ENCODE data around the gene UGGT2.
A peak's percentile ranks its signal among the peaks of the same experiment; 100 is the strongest.
"Not testable (repeated sequence)": the region's sequence is repeated elsewhere in the genome, so short reads cannot be mapped to it uniquely, and the experiment has no call there.

UGGT2 gene

DNA sequence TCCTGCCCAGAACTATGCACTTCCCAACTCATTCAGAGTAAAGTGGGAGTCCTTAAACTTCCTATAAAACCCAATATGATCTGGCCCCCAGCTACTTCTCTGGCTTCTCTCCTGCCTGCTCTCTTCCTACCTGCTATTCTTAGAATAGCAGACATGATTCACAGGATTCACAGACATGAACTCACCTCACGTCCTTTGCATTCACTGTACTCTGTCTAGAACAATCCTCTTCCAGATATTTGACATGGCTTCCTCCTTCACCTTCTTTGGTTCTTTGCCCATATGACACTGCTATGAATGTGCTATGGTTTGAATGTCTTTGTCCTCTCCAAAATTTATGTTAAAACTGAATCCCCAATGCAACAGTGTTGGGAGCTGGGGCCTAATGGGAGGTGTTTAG, 154.9 kb downstream of the UGGT2 start:
- no peak for DNase-seq (ENCODE audit: low read depth in 1 of 2, low spot score in 1 of 2)

DNA sequence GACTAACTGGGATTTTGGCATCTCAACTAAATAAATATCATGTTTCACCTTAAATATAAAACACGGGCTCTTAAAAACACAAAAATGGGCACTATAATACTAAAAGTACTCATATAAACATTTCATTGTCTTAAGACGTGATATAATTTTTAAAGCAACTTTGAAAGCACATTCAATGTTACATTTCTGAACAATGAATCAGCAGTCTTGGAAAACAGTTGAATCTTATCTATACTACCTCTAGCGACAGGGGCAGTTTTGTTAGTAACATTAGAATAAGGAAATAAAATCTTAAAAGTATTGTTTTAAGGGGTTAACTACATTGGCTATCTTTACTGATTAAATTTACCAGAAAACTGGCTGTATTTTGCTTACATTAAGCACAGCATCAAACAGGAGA, 156.9 kb downstream of the UGGT2 start:
- DNase-seq (ENCODE audit: low read depth in 1 of 2, low spot score in 1 of 2): no peak

DNA sequence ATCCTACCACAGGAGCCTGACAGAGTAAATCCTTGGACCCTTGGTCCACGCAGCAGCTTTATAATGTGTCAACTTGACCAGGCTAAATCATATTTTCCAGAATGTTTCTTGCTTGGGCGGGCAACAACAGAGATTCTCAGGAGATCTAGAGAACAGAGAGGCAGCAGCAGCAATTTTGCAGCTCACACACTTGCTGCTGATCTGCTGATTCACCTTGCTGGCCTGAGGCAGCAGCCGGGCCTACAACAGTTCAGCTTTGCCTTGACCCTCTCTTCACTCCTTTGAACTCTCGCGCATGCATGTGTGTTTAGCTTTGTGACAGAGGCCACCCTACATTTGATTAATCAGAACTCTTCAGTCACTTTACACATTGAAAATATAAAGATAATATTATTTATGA, 159.3 kb downstream of the UGGT2 start:
- DNase-seq (ENCODE audit: low read depth in 1 of 2, low spot score in 1 of 2): no peak

DNA sequence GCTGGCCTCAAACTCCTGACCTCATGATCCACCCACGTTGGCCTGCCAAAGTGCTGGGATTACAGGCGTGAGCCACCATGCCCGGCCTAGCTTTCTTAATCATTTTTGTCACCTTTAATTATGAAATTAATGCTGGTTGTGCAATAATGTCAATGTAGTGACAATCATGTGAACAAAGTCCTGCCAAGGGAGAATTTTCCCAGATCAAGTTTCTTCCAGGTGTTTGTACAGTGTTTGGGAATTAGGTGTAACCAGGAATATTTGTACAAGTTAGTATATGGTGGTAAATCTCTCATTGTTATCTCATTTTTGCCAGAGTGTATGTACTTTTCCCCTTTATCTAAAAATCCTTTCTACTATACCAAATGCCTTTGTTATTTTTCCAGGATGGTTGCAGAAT, 171.1 kb downstream of the UGGT2 start:
- DNase-seq (ENCODE audit: low read depth in 1 of 2, low spot score in 1 of 2): no peak

DNA sequence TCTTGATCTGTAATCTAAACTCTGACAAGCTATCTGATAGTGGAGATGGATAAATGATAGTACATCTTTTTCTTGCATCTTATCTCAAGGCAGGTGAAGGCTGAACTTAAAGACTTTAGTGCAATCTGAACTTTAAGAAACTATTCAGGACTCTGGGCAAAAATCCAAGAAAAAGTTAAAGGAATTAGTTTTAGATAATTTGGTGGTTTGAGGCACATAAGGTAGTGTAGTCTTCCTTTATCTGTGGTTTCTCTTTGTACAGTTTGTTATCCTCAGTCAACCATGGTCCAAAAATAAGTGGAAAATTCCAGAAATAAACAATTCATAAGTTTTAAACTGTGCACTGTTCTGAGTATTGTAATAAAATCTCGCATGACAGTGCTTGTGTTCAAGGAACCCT, 172.9 kb downstream of the UGGT2 start:
- no peak for DNase-seq (ENCODE audit: low read depth in 1 of 2, low spot score in 1 of 2)

DNA sequence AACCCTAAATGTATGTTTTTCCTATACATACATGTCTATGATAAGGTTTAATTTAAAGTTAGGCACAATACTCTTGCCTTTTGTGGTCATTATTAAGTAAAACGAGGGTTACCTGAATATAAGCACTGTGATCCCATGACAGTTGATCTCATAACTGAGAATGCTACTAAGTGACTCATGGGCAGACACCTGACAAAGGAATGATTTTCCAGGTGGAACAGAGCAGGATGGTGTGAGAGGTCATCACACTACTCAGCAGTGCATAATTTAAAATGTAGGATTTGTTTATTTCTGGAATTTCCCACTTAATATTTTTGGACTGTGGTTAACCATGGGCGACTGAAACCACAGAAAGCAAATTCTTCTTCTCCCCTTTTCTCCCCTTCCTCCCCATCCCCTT, 178.9 kb downstream of the UGGT2 start:
- DNase-seq (ENCODE audit: low read depth in 1 of 2, low spot score in 1 of 2): no peak

DNA sequence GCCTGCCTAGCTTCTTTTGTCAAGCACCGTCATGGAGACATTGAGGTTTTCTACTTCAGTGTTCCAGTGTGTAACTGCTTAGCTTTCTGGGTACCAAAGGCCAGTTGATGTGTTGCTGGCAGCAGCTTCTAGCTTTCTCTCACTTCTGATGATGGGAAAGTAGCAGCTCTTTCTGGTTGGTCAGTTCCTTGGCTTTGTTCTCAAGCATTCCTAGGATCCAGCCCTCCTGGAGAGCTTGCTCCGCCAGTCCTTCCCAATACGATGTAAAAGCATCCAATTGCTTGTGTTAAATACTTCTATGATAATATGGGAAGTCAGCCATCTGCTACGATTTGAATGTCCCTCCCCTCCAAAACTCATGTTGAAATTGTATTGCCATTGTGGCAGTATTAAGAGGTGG, 182.8 kb downstream of the UGGT2 start:
- no peak for DNase-seq (ENCODE audit: low read depth in 1 of 2, low spot score in 1 of 2)

DNA sequence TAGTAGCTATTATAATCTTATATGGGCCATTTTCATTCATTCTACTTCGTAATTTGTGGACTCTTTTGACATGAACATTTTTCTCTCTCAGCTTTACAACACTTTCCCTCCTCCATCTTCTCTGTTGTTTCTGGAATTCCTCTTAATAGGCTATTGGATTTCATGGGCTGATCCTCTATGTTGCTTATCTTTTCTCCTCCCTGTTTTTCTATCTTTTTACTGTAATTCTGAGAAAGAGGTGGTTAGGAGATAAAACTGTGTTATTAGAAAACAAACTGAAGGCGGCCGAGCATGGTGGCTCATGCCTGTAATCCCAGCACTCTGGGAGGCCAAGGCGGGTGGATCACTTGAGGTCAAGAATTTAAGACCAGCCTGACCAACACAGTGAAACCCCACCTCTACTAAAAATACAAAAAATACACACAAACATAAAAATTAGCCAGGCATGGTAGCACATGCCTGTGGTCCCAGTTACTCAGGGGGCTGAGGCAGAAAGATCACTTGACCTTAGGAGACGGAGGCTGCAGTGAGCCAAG, 188.1 kb downstream of the UGGT2 start:
- DNase-seq (ENCODE audit: low read depth in 1 of 2, low spot score in 1 of 2): no peak

DNA sequence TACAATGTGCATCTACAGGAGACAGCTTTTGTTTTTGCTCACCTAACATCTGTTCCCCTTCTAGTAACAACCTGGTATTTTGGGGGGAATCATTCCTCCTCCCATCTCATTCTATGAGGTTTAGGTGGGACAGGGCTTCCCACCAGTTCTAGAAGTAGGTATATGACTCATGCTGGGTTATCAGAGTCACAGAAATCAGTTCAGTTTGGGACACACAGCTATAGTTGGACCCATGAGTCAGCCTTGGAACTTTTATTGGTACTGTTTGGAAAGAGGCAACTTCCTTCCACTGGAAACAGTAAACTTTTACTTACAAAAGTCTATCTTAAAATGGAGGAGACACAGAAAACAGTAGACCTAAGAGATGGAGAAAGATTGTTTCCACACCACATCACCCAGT, 190.8 kb downstream of the UGGT2 start:
- no peak for DNase-seq (ENCODE audit: low read depth in 1 of 2, low spot score in 1 of 2)

DNA sequence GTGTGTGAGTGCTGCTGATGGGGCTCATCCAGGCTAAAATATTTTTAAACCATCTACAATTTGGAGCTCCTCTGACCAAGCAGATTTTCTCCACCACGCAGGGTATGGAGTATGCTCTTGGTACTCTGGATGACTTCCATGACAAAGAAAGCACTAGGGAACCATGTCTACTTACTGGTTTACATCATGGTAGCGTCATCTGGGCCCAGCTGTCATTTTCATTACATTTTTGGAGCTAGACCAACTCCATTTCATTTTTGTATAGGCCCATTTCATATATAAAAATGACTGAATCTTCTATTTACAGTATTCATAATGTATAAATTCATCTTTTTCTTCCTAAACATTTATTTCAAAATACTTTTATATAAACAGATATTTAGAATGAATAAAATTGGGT, 191.9 kb downstream of the UGGT2 start:
- no peak for DNase-seq (ENCODE audit: low read depth in 1 of 2, low spot score in 1 of 2)

DNA sequence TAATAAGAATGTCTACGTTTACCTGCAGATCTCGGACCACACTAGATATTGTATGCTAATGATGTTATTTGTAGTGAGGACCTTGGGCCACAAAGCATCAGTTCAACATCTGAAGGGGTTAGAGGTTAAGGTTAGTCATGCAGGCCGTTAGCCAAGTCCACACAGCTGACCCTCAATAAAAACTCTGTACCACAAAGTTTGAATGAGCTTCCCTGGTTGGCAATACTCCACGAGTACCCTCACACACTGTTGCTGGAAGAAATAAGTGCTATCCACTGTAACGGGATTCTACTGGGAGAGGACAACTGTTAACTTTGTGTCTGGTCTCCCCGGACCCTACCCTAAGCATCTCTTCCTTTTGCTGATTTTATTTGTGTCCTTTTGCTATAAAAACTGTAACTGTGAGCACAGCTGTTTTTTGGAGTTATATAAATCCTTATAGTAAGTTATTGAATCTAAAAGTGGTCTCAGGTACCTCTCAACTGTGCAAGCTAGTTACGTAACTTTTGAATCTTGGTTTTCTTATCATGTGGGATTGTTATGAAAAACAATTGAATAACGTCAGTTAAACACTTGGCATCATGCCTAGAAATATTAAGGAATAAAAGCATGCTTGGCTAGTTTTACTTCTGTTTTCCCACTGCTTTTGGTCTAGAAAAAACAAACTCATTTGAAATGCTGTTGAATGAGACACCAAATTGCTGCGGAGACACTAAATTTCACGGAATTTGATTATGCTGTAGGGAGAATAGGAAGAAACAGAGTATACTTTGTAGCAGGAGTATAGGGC, 194.7 kb downstream of the UGGT2 start:
- no peak for DNase-seq (ENCODE audit: low read depth in 1 of 2, low spot score in 1 of 2)

DNA sequence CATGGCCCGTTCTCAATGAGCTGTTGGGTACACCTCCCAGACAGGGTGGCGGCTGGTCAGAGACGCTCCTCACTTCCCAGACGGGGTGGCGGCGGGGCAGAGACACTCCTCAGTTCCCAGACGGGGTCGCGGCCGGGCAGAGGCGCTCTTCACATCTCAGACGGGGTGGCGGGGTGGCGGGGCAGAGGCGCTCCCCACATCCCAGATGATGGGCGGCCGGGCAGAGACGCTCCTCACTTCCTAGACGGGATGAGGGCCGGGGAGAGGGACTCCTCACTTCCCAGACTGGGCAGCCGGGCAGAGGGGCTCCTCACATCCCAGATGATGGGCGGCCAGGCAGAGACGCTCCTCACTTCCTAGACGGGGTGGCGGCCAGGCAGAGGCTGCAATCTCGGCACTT, 207.5 kb downstream of the UGGT2 start:
- not testable (repeated sequence) for DNase-seq (ENCODE audit: low read depth in 1 of 2, low spot score in 1 of 2)

DNA sequence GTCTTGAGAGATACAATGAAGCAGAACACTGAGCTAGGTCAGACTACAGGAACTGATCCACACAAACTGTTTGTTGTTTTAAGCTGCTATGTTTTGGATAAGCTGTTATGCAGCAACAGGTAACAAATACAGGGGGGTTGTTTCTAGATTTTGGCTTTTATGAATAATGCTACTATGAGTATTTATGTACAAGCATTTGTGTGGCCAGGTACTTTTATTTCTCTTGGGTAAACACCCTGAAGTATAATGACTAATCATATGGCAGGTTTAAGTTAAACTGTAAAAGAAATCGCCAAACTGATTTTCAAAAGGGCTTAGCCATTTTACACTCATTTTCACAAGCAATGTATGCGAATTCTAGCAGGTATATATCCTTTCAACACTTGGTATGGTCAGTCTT, 210.3 kb downstream of the UGGT2 start:
- no peak for DNase-seq (ENCODE audit: low read depth in 1 of 2, low spot score in 1 of 2)

DNA sequence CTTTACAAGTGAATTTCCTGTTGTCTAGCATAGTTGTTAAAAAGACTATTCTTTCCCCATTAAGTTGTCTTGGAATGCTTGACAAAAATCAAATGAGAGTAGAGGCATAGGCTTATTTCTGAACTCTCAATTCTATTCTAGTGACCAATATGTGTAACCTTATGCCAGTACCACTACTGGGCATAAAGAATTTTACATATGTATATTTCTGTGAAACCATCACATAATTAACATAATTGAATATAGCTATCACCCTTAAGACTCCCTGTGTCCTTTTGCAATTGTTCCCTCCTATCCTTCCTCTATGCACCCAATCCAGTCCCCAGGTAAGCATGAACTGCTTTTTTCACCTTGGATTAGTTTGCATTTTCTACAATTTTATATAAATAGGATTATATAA, 211.3 kb downstream of the UGGT2 start:
- DNase-seq (ENCODE audit: low read depth in 1 of 2, low spot score in 1 of 2): no peak

DNA sequence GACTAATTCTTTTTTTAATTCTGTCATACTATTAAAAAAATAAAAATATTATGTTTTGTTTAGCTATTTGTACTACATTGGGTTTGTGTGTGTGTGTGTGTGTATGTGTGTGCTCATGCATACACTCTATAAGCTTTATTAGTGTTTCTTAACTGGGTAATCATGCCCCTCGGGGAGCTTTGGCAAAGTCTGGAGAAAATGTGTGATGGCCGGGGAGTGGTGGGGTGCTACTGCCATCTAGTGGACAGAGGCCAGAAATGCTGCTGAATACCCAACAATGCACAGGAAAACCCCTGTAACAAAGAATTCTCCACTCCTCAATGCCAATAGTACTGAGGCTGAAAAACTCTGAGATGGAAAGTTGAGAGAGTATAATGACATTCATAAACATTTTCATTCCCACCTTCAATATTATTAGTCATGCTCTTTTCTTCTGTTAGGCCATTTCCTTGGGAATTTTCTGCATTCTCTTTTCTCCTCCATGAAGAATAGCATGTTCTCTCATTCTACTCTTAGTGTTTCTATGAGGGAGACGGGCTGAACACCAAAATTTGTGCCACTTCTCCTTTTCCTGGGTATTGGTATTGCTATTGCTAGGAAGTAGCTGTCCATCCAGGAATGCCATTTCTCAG, 219.0 kb downstream of the UGGT2 start:
- peak; percentile 17 to 44 for DNase-seq (ENCODE audit: low read depth in 1 of 2, low spot score in 1 of 2)

DNA sequence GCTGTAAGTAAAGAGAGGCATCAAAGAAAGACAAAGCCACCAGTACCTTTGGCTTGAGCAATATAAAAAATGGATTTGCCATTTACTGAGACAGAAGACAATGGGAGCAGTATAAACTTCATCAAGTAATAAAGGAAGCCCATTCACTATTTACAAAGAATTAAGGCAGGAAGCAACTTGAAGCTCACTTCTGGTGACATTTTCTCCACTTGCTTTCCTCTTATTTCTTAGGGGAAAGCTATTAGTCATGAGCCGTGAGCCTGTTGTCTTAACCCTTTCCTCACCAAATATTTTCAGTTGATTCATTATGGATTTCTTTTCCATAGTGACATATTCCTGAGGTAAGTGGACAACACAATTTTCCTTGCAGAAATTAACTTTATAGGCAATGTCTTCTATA, 219.5 kb downstream of the UGGT2 start:
- DNase-seq (ENCODE audit: low read depth in 1 of 2, low spot score in 1 of 2): no peak

DNA sequence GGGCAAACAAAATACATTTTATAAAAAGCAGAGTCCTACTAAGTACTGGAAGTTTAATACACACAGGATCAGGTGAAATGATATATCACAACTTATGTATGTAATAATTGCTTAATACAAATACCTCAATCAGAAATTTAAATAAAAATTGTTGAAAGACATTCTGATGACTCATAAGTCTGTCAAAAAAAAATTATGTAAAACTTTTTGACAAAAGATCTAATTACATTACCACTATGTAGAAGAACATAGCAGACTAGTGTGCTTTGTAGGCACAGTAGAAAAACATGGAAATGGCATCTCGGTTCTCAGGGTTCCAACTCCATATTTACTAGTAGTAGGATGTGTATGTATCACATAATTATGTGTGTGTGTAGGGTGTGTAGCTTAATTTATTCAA, 220.1 kb downstream of the UGGT2 start:
- no peak for DNase-seq (ENCODE audit: low read depth in 1 of 2, low spot score in 1 of 2)

DNA sequence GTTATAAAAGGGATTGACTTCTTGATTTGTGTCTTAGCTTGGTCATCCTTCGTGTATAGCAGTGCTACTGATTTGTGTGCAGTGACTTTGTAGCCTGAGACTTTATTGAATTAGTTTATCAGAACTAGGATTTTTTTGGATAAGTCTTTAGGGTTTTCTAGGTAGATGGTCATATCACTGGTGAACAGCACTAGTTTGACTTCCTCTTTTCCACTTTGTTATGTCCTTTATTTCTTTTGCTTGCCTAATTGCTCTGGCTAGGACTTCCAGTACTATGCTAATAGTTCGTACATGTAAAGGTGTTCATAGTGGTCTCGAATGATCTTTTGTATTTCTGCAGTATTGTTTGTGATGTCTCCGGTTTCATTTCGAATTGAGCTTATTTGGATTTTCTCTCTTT, 230.9 kb downstream of the UGGT2 start:
- no peak for DNase-seq (ENCODE audit: low read depth in 1 of 2, low spot score in 1 of 2)

DNA sequence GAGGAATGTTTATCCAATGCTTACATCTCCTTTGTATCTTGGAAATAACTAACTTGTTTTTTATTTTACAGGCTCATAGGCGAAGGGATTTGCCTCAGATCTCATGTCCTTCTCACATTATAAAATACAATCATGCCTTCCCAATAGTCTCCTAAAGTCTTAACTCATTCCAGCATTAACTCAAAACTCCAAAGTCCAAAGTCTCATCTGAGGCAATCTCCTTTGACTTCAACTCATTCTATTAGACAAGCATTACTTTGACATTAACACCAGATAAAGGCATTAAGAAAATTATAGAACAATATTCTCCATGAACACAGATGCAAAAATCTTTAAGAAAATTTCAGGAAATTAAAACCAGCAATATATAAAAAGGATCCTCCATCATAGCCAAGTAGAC, 238.7 kb downstream of the UGGT2 start:
- DNase-seq (ENCODE audit: low read depth in 1 of 2, low spot score in 1 of 2): no peak

DNA sequence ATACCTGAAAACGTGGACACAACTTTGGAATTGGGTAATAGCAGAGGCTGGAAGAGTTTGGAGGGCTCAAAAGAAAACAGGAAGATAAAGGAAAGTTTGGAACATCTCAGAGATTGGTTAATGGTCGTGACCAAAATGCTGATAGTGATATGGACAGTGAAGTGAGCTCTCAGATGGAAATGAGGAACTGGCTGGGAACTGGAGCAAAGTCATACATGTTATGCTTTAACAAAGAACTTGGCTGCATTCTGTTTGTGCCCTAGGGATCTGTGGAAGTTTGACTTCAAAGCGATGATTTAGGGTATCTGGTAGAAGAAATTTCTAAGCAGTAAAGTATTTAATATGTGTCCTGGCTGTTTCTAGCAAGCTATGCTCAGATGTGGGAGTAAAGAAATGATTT, 240.1 kb downstream of the UGGT2 start:
- DNase-seq (ENCODE audit: low read depth in 1 of 2, low spot score in 1 of 2): no peak

DNA sequence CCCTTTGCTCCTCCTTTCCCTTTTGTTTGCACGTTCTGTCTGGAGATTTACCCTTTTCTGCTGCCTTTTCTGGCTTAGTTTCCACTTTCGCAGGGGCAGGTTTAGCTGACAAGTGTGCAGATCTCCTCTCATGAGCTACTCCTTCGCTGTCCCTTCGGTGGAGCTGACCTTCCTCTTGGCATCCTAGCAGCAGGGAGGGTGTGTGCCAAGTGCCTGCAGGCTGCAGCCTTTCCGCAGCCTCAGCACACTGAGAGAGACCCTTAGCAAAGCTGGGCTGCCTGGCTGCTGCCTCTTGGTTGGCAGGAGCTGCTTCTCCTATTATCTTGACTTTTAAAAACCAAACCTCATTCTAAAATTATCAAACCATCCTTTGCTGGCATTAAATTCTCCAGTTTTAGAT, 243.8 kb downstream of the UGGT2 start:
- DNase-seq (ENCODE audit: low read depth in 1 of 2, low spot score in 1 of 2): no peak

DNA sequence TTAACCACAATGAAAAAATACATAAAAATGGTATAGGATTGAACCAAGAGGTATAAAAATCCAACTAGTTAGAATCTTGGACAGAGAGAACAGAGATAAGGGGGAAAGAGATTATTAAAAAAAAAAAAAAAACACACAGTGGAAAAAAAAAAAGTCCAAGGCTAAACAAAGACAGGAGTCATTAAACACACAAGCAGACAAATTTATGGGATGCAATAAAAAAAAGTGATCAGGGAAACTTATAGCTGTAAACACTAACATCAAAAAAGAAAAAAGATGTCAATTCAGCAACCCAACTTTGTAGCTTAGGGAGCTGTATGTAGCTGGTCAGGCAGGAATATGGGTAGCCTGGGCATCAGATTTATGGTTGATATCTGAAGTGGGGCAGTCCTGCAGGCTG, 247.3 kb downstream of the UGGT2 start:
- no peak for DNase-seq (ENCODE audit: low read depth in 1 of 2, low spot score in 1 of 2)

DNA sequence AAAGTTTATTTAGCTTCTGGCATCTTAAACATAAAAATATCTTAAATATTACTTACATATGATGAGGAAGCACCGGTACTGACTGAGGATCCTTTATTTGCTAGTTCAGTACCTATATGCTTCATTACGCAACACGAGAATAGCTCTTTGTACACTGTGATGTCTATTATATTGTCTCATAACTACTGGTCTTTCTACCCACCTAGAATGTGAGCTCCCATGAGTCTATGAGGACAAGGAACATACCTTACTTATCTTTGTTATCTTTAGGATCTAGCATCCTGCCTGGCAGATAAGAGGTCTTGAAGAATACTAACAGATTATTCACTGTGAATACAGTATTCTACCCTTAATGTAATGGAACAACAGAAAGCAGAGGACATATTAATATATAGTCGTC, 251.4 kb downstream of the UGGT2 start:
- no peak for DNase-seq (ENCODE audit: low read depth in 1 of 2, low spot score in 1 of 2)
